Osteocyte (in vitro differentiated cells): ENCODE results near the gene TMEM158. TPM values are rescaled to one million over a fixed set of nuclear protein-coding genes. Genes with fewer than 3 reads are reported as not detected.
A peak's percentile ranks its signal among the peaks of the same experiment; 100 is the strongest.

Experiments
- DNase-seq: peaks from one replicate; pipeline ENCODE4 v3.0.0; 2021; ENCODE audit warnings: mixed read lengths; ENCODE audit not compliant: unreplicated experiment; ENCODE audit errors: extremely low spot score
- H3K27ac Mint-ChIP-seq: one replicate; pipeline ENCODE4 v1.8.0; 2021; ENCODE audit warnings: mild to moderate bottlenecking, mixed read lengths; ENCODE audit not compliant: unreplicated experiment
- H3K27me3 Mint-ChIP-seq: one replicate; pipeline ENCODE4 v1.8.0; 2021; ENCODE audit warnings: mixed read lengths; ENCODE audit not compliant: unreplicated experiment
- H3K36me3 Mint-ChIP-seq: one replicate; pipeline ENCODE4 v1.8.0; 2021; ENCODE audit warnings: mixed read lengths; ENCODE audit not compliant: unreplicated experiment
- H3K4me1 Mint-ChIP-seq: one replicate; pipeline ENCODE4 v1.8.0; 2021; ENCODE audit warnings: mixed read lengths; ENCODE audit not compliant: unreplicated experiment
- H3K4me3 Mint-ChIP-seq: one replicate; pipeline ENCODE4 v1.8.0; 2021; ENCODE audit warnings: mild to moderate bottlenecking, moderate library complexity, mixed read lengths; ENCODE audit not compliant: unreplicated experiment
- H3K9me3 Mint-ChIP-seq: one replicate; pipeline ENCODE4 v1.8.0; 2021; ENCODE audit warnings: mixed read lengths; ENCODE audit not compliant: unreplicated experiment
- long read RNA-seq: library from polyadenylated mRNA; unstranded; transcript quantifications from one replicate; pipeline ENCODE4 v2.0.0, GENCODE V29; 2021
- total RNA-seq: library from RNA; stranded (reverse); gene quantifications from 2 replicates; pipeline ENCODE4 v1.2.1, GENCODE V29; 2021
- TF ChIP-seq, protein P1 (sequence below): fragments of 200-600 bp; sonication (generic); IDR thresholded peaks from 2 replicates; pipeline ENCODE4 v1.5.0; 2021; ENCODE audit warnings: antibody characterized with exemption, mild to moderate bottlenecking, moderate library complexity

TMEM158 gene
- 15.0 and 15.1 TPM in 2 replicates for total RNA-seq
- long read RNA-seq = 0 reads

DNA sequence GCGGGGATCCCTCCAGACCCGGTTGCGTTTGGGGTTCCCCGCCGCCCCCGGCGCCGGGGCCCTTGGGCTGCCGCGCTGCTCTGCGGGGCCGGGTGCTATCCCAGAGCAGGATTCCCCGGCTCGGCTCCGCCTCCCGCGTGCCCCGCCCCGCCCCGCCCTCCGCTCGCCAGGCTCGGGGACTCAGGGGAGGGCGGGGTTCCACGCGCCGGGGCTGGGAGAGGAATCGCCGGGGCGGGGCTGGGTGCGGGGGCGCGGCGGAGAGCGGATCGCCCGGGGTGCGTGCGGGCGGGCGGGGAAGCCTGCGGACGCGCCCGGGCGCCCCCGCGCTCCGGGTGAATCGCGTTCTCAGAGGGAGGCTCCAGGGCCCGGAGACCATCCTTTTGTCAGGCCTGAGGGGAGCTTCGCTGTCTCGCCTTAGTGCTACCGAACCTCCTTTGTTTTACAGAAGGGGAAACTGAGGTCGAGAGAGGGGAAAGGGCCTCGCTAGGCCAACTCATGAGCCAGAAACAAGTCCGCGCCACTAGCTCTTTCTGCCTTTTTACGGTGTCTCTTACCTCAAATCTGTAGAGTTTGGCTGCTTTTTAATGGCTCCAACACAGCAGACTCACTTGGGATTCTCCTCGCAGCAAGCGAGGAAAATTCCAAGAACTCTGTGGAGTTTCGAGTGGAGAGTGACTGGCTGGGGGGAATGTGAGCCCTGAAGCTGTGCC lies at the start of gene TMEM158:
TMEM158 (minus strand) TSS at position 82 of the 710 bp plus-strand sequence. CDS start 260 bp downstream, outside the sequence.
- Mint-ChIP-seq H3K27ac (no peak within 1 kb of the TSS), H3K4me3 (peak within 1 kb of the TSS; percentile 86), H3K4me1 (peaks cover 18% of the 10 kb centered on the region), H3K36me3 (no peaks in the 10 kb centered on the region), H3K9me3 (no peaks in the 10 kb centered on the region), H3K27me3 (peaks cover 35% of the 10 kb centered on the region)
- peak; percentile 87 for DNase-seq
- TF ChIP-seq, protein P1, sequence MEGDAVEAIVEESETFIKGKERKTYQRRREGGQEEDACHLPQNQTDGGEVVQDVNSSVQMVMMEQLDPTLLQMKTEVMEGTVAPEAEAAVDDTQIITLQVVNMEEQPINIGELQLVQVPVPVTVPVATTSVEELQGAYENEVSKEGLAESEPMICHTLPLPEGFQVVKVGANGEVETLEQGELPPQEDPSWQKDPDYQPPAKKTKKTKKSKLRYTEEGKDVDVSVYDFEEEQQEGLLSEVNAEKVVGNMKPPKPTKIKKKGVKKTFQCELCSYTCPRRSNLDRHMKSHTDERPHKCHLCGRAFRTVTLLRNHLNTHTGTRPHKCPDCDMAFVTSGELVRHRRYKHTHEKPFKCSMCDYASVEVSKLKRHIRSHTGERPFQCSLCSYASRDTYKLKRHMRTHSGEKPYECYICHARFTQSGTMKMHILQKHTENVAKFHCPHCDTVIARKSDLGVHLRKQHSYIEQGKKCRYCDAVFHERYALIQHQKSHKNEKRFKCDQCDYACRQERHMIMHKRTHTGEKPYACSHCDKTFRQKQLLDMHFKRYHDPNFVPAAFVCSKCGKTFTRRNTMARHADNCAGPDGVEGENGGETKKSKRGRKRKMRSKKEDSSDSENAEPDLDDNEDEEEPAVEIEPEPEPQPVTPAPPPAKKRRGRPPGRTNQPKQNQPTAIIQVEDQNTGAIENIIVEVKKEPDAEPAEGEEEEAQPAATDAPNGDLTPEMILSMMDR = no peak

DNA sequence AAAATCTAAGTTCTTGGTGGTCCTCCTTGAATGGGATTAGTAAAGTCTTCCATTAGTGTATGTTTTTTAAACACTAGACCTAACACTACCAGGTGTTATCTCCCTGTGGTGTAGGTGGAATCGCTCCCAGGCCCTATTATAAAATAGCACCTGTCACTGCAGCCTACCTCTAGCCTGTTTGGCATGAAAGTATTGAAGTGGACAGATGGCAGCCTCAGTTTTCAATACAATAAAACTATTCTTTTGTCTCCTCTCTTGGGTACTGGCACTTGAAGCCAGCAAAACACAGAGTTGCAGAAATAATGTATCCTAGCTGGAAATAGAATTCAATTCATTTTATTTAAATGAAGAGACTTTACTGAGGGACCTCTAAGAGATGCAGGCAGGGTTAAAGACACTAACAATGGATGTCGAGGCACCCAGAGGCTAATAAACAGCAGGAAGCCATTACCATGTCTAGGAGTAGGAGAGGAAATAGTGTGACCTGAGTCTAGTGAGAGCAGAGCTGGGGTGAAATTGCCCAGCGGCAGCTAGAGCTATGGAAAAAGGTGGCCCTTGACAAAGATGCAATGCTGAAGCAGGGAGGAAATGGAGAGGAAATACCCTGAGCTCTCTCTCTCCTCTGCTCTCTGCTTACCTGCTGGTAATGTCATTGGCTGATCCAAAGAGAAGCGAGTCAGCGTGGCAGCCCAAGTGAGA lies 49.1 kb upstream of the TMEM158 start:
- Mint-ChIP-seq H3K4me3 (no peak overlapping the region), H3K27ac (no peak overlapping the region), H3K27me3 (peaks cover 36% of the 10 kb centered on the region), H3K36me3 (no peaks in the 10 kb centered on the region), H3K9me3 (peaks cover 30% of the 10 kb centered on the region), H3K4me1 (no peaks in the 10 kb centered on the region)
- no peak for DNase-seq
- TF ChIP-seq, protein P1 = no peak

DNA sequence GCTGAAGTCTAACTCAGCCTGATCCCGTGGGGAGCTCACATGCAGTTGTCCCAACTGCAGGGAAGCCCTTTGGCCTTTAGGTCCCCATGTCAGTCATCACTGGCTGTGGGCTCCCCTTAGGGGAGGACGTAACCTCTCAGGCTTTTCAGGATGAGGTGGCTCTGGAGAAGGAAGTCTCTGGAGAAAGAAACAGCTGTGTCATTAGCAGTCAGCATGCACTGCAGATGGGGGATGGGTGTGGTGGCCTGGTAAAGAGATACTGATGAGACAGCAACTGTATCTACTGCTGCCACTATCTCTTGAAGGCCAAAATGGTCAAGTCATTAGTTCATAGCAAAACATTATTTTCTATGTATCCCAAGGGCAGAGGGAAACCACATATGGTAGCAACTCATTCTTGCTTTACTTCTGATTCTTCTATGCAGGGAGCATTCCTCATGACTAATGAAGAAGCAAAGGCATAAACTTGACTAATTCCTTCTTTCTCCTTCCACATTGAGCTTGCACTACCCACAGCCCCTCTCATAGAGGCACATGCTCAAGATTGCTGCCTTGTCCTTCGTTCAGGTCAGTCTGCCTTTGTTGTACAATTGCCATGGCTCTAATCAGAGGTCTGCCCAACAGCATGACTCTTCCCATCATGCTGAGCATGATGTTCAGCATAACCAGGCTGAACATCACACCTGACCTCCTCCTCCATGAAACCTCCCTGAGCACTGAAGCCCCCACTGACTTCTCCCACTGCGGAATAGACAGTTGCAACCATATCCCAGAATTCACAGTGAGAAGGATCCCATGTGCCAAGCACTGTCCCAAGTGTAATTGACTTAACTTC lies 47.8 kb upstream of the TMEM158 start:
- Mint-ChIP-seq H3K4me3 (no peak overlapping the region), H3K36me3 (no peaks in the 10 kb centered on the region), H3K27ac (no peak overlapping the region), H3K4me1 (no peaks in the 10 kb centered on the region), H3K9me3 (peaks cover 19% of the 10 kb centered on the region), H3K27me3 (peaks cover 28% of the 10 kb centered on the region)
- TF ChIP-seq, protein P1 = no peak
- DNase-seq = no peak

DNA sequence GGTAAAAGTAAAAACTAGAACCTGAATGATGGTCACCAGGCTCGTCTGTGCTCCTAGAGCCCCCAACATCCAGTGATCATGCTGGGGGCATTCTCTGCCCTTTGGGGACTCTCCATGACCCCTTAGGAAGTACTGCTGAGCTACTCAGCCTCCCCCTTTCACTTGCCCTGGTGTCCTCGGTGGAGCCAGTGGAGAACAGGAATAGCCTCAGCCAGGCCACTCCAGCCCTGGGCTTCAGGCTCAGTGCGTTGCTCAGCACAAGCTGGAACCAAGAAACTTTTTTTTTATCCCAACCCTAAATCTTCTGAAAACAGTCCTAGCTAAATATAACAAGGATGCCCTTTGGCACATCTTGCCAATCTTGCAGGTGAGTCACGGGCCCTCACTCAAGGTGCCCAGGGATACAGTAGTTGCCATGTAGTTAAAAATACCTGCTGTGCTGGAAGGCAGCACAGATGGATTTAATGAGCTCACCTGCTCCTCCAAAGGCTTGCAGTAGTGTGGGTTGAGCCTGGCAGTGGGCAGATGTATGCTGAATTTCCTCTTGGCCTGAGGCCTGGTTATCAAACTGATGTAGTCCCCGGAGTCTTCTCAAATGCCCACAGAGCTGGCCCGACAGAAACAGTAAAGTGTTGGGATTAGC lies 46.9 kb upstream of the TMEM158 start:
- H3K4me3 Mint-ChIP-seq = no peak overlapping the region
- H3K4me1 Mint-ChIP-seq = no peaks in the 10 kb centered on the region
- DNase-seq = no peak
- peaks cover 12% of the 10 kb centered on the region for H3K9me3 Mint-ChIP-seq
- no peaks in the 10 kb centered on the region for H3K36me3 Mint-ChIP-seq
- TF ChIP-seq, protein P1 = no peak
- no peak overlapping the region for H3K27ac Mint-ChIP-seq
- H3K27me3 Mint-ChIP-seq = peaks cover 31% of the 10 kb centered on the region
